ENCODE results near the gene GPR153.

- no peak for TF ChIP-seq YY1 (IDR thresholded peaks at IDR 0.05; ENCODE audit: insufficient read depth, insufficient read length)
- TF ChIP-seq ZNF274 (IDR thresholded peaks at IDR 0.05; ENCODE audit: low read depth, low read length), result no peak
- TF ChIP-seq SUZ12 (IDR thresholded peaks at IDR 0.05; ENCODE audit: extremely low read depth, insufficient read depth, insufficient read length), result no peak
Observed at GRCh38 chr1:6278263-6278662, 17.4 kb upstream of the GPR153 start.

Measured in NT2/D1 (cell line).